A172 (cell line): Measurements from ENCODE around the gene HCFC1. TPM values are rescaled to one million over a fixed set of nuclear protein-coding genes. Genes with fewer than 3 reads are reported as not detected.
A peak's percentile ranks its signal among the peaks of the same experiment; 100 is the strongest.

ENCODE experiments used
- DNase-seq: peaks from one replicate; pipeline ENCODE4 v3.0.0-alpha.2; 2015; ENCODE audit warnings: low spot score
- total RNA-seq: library from RNA; depleted of rRNA; stranded (reverse); fragments of >200 nt; shearing (Covaris generic); gene quantifications from 2 replicates; pipeline ENCODE4 v1.2.3, GENCODE V29; 2014; rRNA removed

The HCFC1 gene
- 40.8 and 41.7 TPM in 2 replicates for total RNA-seq

DNA sequence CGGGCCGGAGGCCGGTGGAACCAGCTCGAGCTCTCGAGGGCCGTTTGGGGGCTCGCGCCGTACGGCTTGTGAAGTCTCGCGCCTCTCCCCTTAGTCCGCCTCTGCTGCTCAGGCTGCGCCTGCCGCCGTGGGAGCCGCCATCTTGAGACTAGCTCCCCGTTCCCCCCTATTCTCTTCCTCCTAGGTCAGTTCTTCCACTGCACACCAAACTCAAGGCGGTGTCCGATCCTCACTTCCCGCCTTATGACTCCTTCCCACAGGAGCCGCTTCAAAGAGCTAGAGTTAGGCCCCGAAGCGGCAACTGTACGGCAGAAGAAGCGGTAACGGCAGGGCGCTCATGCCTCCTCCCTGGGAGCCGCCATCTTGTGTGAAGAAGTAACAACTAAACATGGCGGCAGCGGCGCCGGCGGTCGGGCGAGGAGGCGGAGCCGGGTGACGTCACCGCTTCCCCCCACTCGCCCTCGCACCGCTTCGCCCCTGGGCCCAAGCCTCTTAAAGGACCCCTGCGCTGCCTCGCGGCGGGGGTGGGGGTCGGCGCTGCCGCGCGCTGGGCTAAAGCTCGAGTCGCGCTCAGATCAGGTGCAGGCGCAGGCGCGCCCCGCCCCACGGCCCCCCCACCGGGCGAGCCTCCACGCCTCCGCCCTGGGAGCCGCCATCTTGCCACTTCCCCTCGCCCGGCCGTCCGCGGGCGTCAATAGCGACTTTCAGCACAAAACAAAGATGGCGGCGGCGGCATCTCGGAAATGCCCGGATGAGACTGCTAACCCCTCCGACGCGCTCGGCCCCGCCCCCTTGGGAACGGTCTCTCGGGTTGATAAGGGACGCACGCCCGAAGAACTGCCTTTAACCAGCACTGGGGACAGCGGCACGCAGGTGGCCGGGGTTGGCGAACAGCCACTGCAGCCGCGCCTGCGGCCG is at the start of gene HCFC1:
Gene HCFC1, minus strand, starts transcription at position 369 of the 918 bp plus-strand sequence. CDS start 978 bp downstream, outside the sequence.
- peak; percentile 89 for DNase-seq

GRCh38 chrX:154021131-154021611 is 49.6 kb upstream of the HCFC1 start:
- peak; percentile 65 for DNase-seq

GRCh38 chrX:154020536-154021115 is 49.0 kb upstream of the HCFC1 start:
- peak; percentile 13 for DNase-seq

DNA sequence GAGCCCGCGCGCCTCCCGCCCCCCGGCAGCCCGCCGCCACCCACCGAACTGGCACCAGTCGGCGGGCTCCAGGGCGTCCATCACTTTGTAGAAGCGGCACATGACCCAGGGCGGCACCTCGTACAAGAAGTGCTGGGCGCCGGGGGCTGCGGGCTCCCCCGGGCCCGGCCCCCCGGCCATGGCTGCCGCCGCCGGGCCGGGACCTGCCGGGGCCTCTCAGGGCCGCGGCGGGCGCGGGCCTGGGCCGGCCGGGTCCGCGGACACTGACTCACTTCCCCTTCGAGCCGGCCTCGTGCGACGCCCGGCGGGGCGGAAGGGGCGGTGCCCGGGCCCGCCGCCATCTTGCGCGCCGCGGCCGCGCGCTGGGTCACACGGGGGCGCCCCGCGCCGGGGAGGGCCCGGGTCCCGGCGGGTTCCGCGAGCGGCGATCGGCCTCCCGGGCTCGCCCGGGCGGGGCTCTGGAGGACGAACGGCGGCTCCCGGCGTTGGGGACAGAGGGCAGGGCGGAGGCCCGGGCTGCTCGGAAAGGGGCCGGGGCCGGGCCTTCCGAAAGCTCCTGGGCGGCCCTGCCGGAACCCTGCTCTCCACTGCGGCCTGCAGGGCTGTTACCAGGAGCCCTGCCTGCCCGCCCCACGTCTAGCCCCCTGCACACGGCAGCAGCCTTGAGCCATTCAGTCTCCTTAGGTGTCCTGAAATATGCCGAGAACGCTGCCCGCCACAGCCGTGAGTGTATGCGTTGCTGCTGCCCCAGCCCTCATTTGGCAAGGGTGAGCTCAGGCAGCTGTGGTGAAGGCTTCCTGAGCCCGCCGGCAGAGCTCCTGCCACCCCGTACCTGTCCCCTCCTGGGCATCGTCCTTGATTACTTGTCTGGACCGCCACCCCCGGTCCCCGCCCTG is 48.3 kb upstream of the HCFC1 start, which contains the start of gene IRAK1:
Gene IRAK1, minus strand, starts transcription at position 270 of the 896 bp plus-strand sequence. Its CDS starts 90 bp downstream, at position 180.
- peak; percentile 33 for DNase-seq

GRCh38 chrX:154019061-154019621 is 47.5 kb upstream of the HCFC1 start:
- no peak for DNase-seq

DNA sequence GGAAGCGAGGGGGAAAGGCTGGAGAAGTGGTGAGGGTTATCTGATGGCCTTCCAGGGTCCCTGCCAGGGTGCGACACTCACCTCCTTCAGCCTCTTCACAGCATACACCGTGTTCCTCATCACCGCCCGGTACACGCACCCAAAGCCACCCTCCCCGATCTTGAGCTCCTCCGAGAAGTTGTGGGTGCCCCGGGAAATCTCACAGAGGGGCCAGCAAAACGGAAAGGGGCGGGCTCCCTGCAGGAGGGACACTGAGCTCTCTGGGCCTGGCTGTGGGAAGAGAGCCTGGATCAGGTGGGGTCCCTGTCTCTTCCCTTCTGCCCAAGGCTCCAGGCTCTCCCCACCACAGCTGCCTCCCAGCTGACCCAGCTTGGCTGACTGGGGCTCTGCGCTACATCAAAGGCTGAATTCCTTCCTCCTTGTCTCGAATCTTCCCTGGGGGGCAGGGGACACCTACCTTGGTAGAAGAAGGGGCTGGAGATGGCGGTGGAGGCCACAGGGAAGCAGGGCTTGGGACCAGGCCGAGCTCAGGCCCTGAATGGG is 47.0 kb upstream of the HCFC1 start:
- no peak for DNase-seq

GRCh38 chrX:154017766-154018517 is 46.3 kb upstream of the HCFC1 start:
- DNase-seq = no peak

DNA sequence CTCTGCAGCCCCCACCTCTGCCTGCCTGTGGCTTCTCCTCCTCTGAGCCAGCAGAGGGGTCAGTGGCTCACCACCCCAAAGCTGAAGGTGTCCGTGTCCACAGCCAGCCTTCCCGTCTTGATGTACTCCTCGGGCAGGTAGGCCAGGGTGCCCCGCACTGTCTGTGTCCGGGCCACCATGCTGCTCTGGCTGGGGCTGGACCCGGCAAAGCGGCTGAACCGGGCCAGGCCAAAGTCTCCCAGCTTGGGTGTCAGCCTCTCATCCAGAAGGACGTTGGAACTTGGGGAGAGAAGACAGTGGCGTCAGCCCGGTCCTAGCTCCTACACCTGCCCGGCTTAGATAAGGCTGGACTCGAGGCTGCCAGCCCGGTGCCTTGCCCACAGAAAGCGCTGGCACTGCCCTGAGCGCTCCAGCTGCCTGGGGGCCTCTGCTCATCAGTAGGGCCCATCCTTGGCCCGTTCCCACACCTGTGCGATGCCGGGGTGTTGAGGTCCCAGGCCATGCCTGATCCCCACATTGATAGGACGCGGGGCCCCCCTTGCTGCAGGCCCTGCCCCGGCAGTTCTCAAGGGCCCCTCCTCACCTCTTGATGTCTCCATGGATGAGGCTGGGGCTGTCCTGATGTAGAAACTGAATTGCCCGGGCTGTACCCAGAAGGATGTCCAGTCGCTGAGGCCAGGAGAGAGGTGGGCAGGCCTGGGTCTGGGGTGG is 44.9 kb upstream of the HCFC1 start:
- no peak for DNase-seq

DNA sequence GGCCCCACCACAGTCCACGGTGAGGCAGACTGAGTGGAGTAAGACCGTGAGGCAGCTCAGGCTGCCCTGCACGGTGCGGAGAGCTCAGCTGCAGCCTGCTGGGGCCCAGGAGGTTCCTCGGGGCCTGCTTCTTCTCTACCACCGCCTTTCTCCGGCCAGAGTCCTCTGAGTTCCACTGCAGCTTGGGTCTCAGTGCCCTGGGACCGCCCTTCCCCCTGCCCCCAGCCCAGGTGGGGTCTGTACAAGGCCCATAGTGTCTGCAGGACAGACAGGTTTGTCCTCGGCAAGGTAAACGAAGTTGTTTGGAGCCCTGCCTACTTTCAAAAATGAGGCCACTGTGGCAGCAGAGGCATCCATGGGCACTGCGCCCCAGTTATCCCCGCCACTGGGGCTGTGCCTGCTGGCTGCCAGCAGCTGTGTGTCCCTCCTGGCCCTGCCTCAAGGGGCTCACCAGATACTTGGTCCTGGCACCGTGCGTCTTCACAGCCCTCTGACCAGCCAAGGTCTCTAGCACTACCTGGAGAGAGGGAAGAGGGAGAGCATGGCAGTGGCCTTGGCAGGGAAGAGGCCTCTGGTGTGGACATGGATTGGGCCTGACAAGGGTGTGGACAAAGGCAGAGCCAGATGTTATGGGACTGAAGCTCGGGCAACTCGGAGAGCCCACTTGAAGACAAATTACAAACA is 44.1 kb upstream of the HCFC1 start:
- no peak for DNase-seq

DNA sequence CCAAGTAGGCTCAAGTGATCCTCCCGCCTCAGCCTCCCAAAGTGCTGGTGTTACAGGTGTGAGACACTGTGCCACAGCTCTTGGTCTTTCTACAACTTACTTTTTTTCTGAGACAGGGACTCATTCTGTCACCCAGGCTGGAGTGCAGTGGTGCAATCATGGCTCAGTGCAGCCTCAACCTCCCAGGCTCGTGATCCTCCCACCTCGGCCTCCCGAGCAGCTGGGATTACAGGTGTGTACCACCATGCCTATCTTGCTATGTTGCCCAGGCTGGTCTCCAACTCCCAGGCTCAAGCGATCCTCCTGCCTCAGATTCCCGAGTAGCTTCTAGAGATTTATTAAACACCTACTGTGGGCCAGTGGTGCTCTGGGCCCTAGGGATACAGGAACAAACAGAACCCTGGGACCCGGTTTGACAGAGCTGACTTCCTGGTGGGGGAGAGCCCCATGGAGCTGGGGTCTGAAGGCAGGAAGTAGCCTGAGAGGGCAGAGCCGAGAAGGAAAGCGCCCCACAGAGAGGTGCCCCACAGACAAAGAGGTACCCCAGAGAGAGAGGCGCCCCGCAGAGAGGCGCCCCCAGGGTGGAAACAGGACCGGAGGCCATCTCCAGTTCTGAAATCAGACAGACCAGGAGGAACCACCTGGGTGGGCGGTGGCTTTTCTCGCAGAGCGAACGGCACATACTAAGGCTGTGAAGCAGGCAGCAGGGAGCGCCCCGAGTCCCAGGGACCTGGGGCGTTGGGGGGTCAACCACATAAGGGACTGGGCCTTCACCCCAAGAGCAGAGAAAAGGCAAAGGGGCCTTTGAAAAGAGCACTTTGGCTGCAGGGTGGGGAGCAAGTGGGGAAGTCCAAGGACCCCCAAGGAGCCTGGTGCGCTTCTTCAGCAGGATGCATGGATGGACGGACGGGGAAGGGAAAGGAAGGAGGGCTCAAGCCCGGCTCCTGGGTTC is 43.1 kb upstream of the HCFC1 start:
- DNase-seq = no peak

GRCh38 chrX:154013614-154014360 is 42.2 kb upstream of the HCFC1 start:
- peak; percentile 40 for DNase-seq

- DNase-seq = no peak
These were observed 41.4 kb upstream of the HCFC1 start for GRCh38 chrX:154013001-154013421.

- DNase-seq = peak; percentile 10
These were observed 40.8 kb upstream of the HCFC1 start for GRCh38 chrX:154012336-154012991.

DNA sequence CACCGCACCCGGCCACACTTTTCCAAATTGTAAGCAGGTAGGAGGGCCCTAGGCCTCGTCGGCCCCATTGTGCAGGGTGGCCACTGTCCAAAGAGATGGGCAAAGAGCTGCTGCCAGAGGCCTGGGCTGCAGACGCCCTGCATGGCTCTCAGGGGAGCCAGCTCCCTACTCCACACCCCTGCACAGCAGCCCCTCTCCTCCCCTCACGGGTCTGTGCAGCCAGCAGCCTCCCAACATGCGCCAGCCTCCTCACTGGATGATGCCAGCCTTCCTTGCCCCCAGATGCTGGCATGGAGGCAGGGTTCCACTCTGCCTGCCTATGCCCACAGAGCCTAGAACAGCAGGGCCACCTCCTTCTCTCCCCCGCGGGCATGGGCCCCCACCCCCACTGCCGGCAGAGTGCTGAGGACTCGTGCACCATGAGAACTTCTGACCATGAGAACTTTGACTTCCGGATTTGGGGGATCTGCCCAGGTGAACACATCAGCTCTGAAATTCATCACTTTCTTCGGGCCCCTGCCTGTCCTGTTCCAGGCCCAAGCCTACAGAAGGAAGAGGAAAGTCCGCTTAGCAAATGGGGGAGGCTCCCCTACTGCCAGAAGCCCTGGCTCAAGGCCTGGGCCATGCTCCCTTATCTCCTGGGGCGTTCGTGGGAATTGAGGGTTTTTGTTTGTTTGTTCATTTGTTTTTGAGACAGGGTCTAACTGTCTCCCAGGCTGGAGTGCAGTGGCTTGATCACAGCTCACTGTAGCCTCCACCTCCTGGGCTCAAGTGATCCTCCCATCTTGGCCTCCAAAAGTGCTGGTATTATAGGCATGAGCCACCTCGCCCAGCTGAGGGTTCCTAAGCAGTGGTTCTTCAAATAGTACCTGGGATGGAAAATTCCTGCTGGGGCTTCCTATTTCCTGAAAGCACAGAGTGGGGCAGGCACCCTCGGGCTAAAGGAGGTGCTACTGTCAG is 40.0 kb upstream of the HCFC1 start:
- no peak for DNase-seq

DNA sequence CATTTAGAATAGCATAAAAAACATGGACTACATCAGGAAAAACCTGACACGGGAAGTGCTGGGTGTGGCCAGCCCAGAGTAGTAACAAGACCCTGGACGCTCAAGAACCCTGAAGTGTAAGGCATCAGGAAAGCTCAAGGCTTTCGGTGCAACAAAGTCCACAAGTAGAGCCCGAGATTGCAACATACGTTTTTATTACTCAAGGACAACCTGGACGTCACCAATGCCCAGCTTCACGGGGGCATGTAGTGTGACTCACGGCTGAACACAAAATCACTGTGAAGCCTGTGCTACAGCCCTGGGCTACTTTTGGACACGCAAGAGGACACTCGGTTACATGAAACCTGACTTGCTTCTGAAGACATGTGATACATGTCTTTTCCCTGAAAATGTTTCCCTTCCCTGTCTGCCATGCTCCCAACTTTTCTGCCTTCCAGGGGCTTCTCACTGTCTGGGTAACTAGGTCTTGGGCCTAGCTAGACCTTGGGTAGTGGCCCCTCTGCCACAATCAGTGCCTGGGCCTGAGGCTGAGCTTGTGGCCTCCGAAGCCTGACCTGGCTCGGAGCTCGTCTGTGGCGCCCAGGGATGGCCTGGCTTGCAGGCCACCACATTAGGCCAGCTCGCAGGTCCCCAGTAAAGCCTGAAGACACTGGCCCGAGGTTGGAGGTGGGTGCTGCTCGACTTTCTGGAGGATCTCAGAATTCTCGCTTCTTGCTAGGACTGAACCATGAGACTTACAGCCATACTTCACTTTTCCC is 38.9 kb upstream of the HCFC1 start:
- no peak for DNase-seq
